Activated CD8-positive, alpha-beta T cell treated with anti-CD3 and anti-CD28 coated beads, Interleukin-2, amount 10 ng/mL, durations not matched to agents 7 days and 5 days (primary cell): ENCODE measurements around the gene NPTX1. TPM values are rescaled to one million over a fixed set of nuclear protein-coding genes. Genes with fewer than 3 reads are reported as not detected.
"Not testable (repeated sequence)": the region's sequence is repeated elsewhere in the genome, so short reads cannot be mapped to it uniquely, and the experiment has no call there.

Experiments
- ATAC-seq: fragments of 150-1000 bp; cut with Tn5 transposase; one replicate; pipeline ENCODE4 v1.10.0; 2021; ENCODE audit warnings: moderate library complexity
- CTCF ChIA-PET: fragments of 350-600 bp; sonication (Branson Sonifier 250); formaldehyde crosslinking; loops from one replicate; lab custom pipeline; 2021; ENCODE audit warnings: antibody characterized with exemption; lab: Charles Lee
- POLR2A ChIA-PET: fragments of 350-600 bp; sonication (Branson Sonifier 250); formaldehyde crosslinking; loops from one replicate; lab custom pipeline; 2021; ENCODE audit warnings: antibody characterized with exemption; lab: Charles Lee
- DNase-seq: peaks from one replicate; pipeline ENCODE4 v3.0.0-alpha.2; 2020
- H3K27ac Mint-ChIP-seq: one replicate; pipeline ENCODE4 v1.8.0; 2021; ENCODE audit warnings: mild to moderate bottlenecking, mixed read lengths
- H3K27me3 Mint-ChIP-seq: one replicate; pipeline ENCODE4 v1.8.0; 2021; ENCODE audit warnings: low read depth, mixed read lengths
- H3K36me3 Mint-ChIP-seq: one replicate; pipeline ENCODE4 v1.8.0; 2021; ENCODE audit warnings: low read depth, mixed read lengths
- H3K4me1 Mint-ChIP-seq: one replicate; pipeline ENCODE4 v1.8.0; 2021; ENCODE audit warnings: low read depth, mixed read lengths
- H3K4me3 Mint-ChIP-seq: one replicate; pipeline ENCODE4 v1.8.0; 2021; ENCODE audit warnings: mild to moderate bottlenecking, mixed read lengths
- H3K9me3 Mint-ChIP-seq: one replicate; pipeline ENCODE4 v1.8.0; 2022; ENCODE audit warnings: mixed read lengths; ENCODE audit not compliant: insufficient read depth
- total RNA-seq, 2 experiments: library from RNA; stranded (reverse); gene quantifications; one replicate each; pipeline ENCODE4 v1.2.3, GENCODE V29; 2021

Gene NPTX1
- total RNA-seq, 2 experiments from 2014 or later = 16.7 to 18.9 TPM

DNA sequence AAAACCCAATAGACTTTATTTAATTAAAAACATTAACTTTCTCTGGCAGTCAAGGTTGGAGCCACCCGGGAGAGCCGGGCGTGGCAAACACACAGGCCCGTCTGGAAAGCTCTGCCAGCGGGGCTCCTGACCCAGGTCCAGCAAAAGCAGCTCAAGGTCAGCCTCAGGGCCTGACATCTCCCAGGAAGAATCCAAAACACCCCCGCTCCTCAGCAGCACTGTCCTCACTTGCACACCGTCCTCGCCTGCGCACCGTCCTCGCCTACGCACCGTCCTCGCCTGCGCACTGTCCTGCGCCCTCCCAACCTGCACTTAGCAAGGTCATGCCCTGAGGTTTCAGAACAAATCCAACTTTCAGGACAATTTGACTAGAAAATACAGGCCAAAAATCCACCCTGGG, 36.8 kb upstream of the NPTX1 start:
- H3K4me3 Mint-ChIP-seq = no peak overlapping the region
- H3K4me1 Mint-ChIP-seq = no peaks in the 10 kb centered on the region
- no peaks in the 10 kb centered on the region for H3K27me3 Mint-ChIP-seq
- DNase-seq = no peak
- H3K9me3 Mint-ChIP-seq = no peaks in the 10 kb centered on the region
- no peak overlapping the region for H3K27ac Mint-ChIP-seq
- no peaks in the 10 kb centered on the region for H3K36me3 Mint-ChIP-seq
- ATAC-seq = no peak
- POLR2A ChIA-PET = interaction anchor here (0.6 kb wide), 1 partner anchor 440 kb away, joined by 3 read pairs; no protein-coding TSS in a partner anchor
- CTCF ChIA-PET = no interaction called here

DNA sequence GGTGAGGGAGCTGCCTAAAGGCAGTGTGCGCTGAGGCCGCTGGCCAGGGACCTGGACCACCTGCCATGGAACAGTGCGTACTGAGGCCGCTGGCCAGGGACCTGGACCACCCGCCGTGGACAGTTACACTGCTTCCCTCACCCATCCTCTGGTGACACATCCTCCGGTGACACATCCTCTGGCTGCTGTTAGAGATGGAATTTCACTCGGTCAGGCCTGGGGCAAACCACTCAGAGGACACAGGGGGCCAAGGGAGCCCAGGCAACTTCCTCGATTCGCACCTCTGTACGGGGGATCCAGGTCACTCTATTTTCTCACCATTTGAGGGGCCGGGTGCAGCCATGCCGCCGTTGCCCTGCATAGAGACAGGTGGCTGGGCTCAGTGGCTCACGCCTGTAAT, 35.8 kb upstream of the NPTX1 start:
- H3K4me3 Mint-ChIP-seq = no peak overlapping the region
- peaks cover 3% of the 10 kb centered on the region for H3K27me3 Mint-ChIP-seq
- no peaks in the 10 kb centered on the region for H3K9me3 Mint-ChIP-seq
- ChIA-PET POLR2A (no interaction called here), CTCF (no interaction called here)
- DNase-seq (no peak), ATAC-seq (no peak)
- no peak overlapping the region for H3K27ac Mint-ChIP-seq
- H3K4me1 Mint-ChIP-seq = no peaks in the 10 kb centered on the region
- H3K36me3 Mint-ChIP-seq = no peaks in the 10 kb centered on the region

DNA sequence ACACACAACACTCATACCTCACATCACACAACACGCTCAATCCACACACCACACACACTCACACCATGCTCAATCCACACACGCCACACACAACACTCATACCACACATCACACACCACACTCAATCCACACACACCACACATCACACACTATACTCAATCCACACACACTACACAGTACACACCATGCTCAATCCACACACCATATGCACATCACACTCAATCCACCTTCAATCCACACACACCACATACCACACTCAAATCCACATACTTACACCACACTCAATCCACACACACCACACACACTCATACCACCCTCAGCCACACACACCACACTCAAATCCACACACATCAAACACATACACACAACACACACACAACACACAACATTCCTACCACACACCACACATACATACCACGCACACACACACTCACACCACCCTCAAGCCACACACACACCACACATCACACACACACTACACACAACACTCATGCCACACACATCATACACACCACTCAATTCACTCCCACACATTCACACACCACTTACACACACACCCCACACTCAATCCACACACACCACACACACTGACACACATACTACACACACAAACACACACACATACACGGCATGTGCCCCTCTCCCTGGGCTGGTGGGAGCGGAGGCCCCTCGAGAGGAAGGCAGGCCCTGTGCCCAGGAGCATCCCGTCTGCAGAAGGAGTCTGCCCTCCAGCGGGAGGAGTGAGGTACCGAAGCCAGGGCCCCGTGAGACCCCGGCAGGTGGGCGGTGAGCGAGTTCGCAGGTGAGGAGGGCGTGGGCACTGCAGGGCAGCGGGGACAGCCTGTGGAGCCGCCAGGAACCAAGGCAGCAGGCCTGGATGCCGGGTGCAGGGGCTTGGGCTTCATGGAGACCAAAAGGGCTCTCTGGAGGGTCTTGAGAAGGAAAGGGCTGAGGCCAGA, 35.1 kb upstream of the NPTX1 start:
- no peak overlapping the region for H3K4me3 Mint-ChIP-seq
- peak; percentile 15 for ATAC-seq
- no peaks in the 10 kb centered on the region for H3K9me3 Mint-ChIP-seq
- no peak overlapping the region for H3K27ac Mint-ChIP-seq
- ChIA-PET CTCF (no interaction called here), POLR2A (no interaction called here)
- peaks cover 3% of the 10 kb centered on the region for H3K27me3 Mint-ChIP-seq
- H3K36me3 Mint-ChIP-seq = no peaks in the 10 kb centered on the region
- H3K4me1 Mint-ChIP-seq = no peaks in the 10 kb centered on the region
- DNase-seq = no peak

DNA sequence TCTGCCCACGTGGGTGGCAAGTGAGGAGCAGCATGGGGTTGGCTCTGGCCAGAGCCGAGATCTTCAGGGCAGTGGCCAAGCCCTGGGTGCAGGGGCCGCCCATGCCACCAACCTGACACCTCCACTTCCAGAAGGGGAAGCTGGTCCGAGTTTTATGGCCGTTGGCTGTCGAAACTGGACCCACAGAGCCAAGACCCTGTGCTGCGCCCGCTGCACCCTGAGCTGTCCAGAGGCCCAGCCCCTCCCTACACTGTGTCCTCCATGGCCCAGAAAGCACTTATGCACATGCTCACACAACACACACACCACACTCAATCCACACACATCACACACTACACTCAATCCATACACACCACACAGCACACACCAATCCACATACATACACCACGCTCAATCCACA, 34.4 kb upstream of the NPTX1 start:
- H3K4me1 Mint-ChIP-seq = no peaks in the 10 kb centered on the region
- H3K27ac Mint-ChIP-seq = no peak overlapping the region
- peaks cover 3% of the 10 kb centered on the region for H3K27me3 Mint-ChIP-seq
- H3K36me3 Mint-ChIP-seq = no peaks in the 10 kb centered on the region
- H3K9me3 Mint-ChIP-seq = no peaks in the 10 kb centered on the region
- DNase-seq (no peak), ATAC-seq (no peak)
- H3K4me3 Mint-ChIP-seq = no peak overlapping the region
- ChIA-PET CTCF (no interaction called here), POLR2A (no interaction called here)

DNA sequence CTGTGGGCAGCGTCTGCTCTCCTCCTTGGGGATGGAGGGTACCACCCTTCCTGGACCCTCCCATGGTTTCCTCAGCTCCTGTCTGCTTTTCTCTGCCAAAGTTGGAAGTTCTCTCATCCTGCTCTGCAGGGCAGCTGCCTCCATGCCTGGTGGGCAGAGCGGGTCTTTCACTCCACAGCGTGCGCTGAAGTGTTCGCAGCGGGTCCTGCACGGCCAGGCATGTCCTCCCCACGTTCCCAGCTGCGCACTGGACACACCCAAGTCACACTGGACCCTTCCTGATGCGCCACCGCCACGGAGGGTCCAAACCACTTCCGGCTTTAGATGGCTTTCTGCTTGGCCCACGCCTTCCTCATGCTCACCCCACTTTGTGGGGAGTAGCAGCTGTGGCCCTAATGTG, 33.7 kb upstream of the NPTX1 start:
- no peaks in the 10 kb centered on the region for H3K36me3 Mint-ChIP-seq
- H3K27ac Mint-ChIP-seq = no peak overlapping the region
- ATAC-seq (no peak), DNase-seq (no peak)
- H3K4me1 Mint-ChIP-seq = no peaks in the 10 kb centered on the region
- CTCF ChIA-PET = no interaction called here
- POLR2A ChIA-PET = no interaction called here
- H3K4me3 Mint-ChIP-seq = no peak overlapping the region
- H3K27me3 Mint-ChIP-seq = peaks cover 4% of the 10 kb centered on the region
- H3K9me3 Mint-ChIP-seq = no peaks in the 10 kb centered on the region

DNA sequence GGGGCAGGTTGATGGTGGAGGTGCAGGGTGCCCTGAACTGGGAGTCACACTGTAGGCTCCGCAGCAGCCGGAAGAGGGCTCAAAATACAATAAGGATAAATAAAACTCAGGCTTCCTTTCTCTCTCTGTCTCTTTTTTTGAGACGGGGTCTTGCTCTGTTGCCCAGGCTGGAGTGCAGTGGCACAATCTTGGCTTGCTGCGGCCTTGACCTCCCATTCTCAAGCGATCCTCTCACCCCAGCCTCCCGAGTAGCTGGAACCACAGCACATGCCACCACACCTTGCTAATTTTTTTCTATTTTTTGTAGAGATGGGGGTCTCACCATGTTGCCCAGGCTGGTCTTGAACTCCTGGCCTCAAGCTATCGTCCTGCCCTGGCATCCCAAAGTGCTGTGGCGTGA, 32.9 kb upstream of the NPTX1 start:
- CTCF ChIA-PET = no interaction called here

DNA sequence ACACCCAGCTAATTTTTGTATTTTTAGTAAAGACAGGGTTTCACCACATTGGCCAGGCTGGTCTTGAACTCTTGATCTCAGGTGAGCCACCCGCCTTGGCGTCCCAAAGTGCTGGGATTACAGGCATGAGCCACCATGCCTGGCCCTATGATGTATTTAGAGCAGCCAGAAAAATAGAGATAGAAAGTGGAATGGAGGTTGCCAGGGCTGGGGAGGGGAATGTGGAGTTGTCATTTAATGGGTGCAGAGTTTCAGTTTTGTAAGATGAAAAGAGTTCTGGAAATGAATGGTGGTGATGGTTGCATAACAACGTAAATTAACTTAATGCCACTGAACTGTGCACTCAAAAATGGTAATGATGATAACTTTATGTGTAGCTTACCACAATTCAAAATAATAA, 31.6 kb upstream of the NPTX1 start:
- Mint-ChIP-seq H3K36me3 (no peaks in the 10 kb centered on the region), H3K4me1 (no peaks in the 10 kb centered on the region), H3K27ac (no peak overlapping the region), H3K4me3 (no peak overlapping the region), H3K27me3 (peaks cover 11% of the 10 kb centered on the region), H3K9me3 (no peaks in the 10 kb centered on the region)
- POLR2A ChIA-PET = interaction anchor here (0.6 kb wide), 1 partner anchor 509 kb away, joined by 4 read pairs; no protein-coding TSS in a partner anchor
- CTCF ChIA-PET = no interaction called here
- ATAC-seq = no peak
- DNase-seq = no peak

More for the DNA sequence above, 32.9 kb upstream of the NPTX1 start:
- peaks cover 6% of the 10 kb centered on the region for H3K27me3 Mint-ChIP-seq
- no peaks in the 10 kb centered on the region for H3K9me3 Mint-ChIP-seq
- H3K4me3 Mint-ChIP-seq = no peak overlapping the region
- H3K4me1 Mint-ChIP-seq = no peaks in the 10 kb centered on the region
- H3K27ac Mint-ChIP-seq = no peak overlapping the region
- ATAC-seq (no peak), DNase-seq (no peak)
- POLR2A ChIA-PET = no interaction called here
- H3K36me3 Mint-ChIP-seq = no peaks in the 10 kb centered on the region

DNA sequence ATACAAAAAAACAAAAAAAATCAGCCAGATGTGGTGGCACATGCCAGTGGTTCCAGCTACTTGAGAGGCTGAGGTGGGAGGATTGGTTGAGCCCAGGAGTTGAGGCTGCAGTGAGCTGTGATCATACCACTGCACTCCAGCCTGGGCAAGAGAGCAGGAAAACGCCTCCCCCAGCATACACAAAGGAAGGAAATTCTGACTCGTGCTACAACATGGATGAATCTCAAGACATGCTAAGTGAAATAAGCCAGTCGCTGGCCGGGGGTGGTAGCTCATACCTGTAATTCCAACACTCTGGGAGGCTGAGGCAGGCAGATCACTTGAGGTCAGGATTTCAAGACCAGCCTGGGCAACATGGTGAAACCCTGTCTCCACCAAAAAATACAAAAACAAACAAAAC, 30.8 kb upstream of the NPTX1 start:
- H3K9me3 Mint-ChIP-seq, ATAC-seq, CTCF ChIA-PET, DNase-seq, H3K4me3 Mint-ChIP-seq, H3K4me1 Mint-ChIP-seq, H3K27ac Mint-ChIP-seq, POLR2A ChIA-PET, H3K36me3 Mint-ChIP-seq: not testable (repeated sequence)
- H3K27me3 Mint-ChIP-seq = peaks cover 11% of the 10 kb centered on the region

DNA sequence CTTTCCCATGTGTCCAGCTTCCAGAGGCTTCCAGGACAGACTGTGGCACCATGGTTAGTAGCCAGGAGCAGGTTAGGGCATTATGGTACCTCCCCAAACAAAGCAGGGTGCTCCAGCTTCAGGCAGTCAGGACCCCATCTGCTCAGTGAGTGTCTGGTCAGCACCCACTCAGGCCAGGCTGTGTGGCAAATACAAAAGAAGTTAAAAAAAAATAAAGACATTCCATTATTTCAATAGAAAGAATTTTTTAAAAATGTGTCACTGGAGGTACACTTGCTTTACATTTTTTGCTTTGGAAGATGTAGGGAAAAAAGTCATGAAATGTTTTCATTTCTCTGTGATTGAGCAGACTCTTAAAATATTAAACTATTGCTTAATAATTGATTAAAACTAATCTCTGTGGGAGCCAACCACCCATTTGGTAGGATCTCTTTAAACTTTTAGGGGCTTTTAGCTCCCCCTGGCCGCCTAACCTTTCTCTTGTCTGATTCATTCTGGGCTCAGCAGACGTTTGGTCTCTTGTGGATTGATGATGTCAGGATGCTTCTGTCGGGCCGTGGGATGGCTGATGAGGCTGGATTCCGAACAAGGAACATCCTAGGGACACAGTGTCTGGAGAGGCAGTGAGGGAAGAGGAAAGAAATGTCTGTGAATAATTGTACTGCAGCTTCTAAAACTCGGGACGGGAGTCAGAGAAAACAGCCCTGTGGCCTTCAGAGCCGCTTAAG, 28.4 kb upstream of the NPTX1 start:
- DNase-seq (no peak), ATAC-seq (no peak)
- Mint-ChIP-seq H3K27ac (no peak overlapping the region), H3K9me3 (no peaks in the 10 kb centered on the region), H3K36me3 (no peaks in the 10 kb centered on the region), H3K27me3 (peaks cover 11% of the 10 kb centered on the region), H3K4me1 (no peaks in the 10 kb centered on the region), H3K4me3 (no peak overlapping the region)
- CTCF ChIA-PET = no interaction called here
- POLR2A ChIA-PET = no interaction called here

DNA sequence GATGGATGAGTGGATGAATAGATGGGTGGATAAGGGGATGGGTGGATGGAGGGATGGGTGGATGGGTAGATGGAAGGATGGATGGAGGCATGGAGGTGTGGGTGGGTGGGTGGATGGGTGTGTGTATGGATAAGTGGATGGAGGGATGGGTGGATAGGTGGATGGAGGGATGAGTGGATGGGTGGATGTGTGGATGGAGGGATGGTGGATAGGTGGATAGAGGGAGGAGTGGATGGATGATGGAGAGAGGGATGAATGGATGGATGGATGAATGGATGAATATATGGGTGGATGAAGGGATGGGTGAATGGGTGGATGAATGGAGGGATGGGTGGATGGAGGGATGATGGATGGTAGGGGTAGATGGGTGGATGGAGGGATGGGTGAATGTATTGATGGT, 27.5 kb upstream of the NPTX1 start:
- no peak for DNase-seq
- H3K4me1 Mint-ChIP-seq = no peaks in the 10 kb centered on the region
- ChIA-PET POLR2A (no interaction called here), CTCF (no interaction called here)
- peaks cover 11% of the 10 kb centered on the region for H3K27me3 Mint-ChIP-seq
- no peak overlapping the region for H3K27ac Mint-ChIP-seq
- no peak for ATAC-seq
- no peaks in the 10 kb centered on the region for H3K36me3 Mint-ChIP-seq
- H3K4me3 Mint-ChIP-seq = no peak overlapping the region
- H3K9me3 Mint-ChIP-seq = no peaks in the 10 kb centered on the region

DNA sequence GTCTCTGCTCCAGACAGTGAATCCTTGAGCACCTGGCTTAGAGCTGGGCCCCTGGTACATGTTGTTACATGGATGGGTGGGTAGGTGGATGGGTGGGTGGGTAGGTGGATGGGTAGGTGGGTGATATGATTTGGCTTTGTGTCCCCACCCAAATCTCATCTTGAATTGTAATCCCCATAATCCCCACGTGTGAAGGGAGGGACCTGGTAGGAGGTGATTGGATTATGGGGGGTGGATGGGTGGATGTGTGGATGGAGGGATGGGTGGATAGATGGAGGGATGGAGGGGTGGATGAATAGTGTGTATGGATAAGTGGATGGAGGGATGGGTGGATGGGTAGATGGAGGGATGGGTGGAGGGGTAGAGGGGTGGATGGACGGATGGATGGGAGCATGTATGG, 26.6 kb upstream of the NPTX1 start:
- Mint-ChIP-seq H3K27me3 (peaks cover 10% of the 10 kb centered on the region), H3K27ac (no peak overlapping the region), H3K4me3 (no peak overlapping the region), H3K36me3 (no peaks in the 10 kb centered on the region), H3K9me3 (no peaks in the 10 kb centered on the region), H3K4me1 (no peaks in the 10 kb centered on the region)
- DNase-seq = no peak
- ATAC-seq = no peak
- POLR2A ChIA-PET = no interaction called here
- CTCF ChIA-PET = no interaction called here

DNA sequence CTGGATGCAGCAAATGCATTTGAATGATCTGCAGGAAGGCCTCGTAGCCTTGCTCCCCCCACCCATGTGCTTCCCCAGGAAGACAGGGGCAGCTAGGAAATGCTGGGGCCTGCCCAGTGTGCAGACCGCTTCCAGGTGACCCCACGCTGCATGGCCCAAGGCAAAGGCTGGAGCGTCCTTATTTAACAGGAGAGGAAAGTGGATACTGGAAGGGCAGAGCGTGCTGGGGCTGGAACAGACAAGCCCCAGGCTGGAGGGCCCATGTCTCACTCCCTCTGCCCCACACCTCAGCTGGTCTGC, 26.1 kb upstream of the NPTX1 start:
- ChIA-PET CTCF (no interaction called here), POLR2A (no interaction called here)
- Mint-ChIP-seq H3K27ac (no peak overlapping the region), H3K4me3 (no peak overlapping the region), H3K4me1 (peaks cover 4% of the 10 kb centered on the region), H3K27me3 (peaks cover 11% of the 10 kb centered on the region), H3K36me3 (no peaks in the 10 kb centered on the region), H3K9me3 (no peaks in the 10 kb centered on the region)
- no peak for DNase-seq
- ATAC-seq = no peak
